Thyroid gland (tissue), 4 donors: ENCODE measurements around the gene VSTM4. TPM values are rescaled to one million over a fixed set of nuclear protein-coding genes. Genes with fewer than 3 reads are reported as not detected.

ENCODE experiments used
- DNase-seq, 2 donors: peaks; one replicate each; pipeline ENCODE4 v3.0.0-alpha.2; 2019
- H3K27ac ChIP-seq, 3 donors: fragments of 200-600 bp; sonication (generic); 1 replicate in 2 of 3; 2 replicates in 1 of 3; pipeline ENCODE4 v1.5.1; 2016 to 2019; ENCODE audit warnings: mild to moderate bottlenecking in 1 of 3, moderate library complexity in 1 of 3
- H3K27me3 ChIP-seq: fragments of 200-600 bp; sonication (generic); one replicate; pipeline ENCODE4 v1.5.1; 2019
- H3K36me3 ChIP-seq, 2 donors: fragments of 200-600 bp; sonication (generic); one replicate each; pipeline ENCODE4 v1.5.1; 2016 to 2019
- H3K4me1 ChIP-seq, 2 donors: fragments of 200-600 bp; sonication (generic); one replicate each; pipeline ENCODE4 v1.5.1; 2017 to 2019
- H3K4me3 ChIP-seq, 3 donors: fragments of 200-600 bp; sonication (generic); replicated peaks in 1 of 3; 1 replicate in 2 of 3; 2 replicates in 1 of 3; pipeline ENCODE4 v1.5.1; 2016; ENCODE audit warnings: mild to moderate bottlenecking in 1 of 3
- H3K9me3 ChIP-seq: fragments of 200-600 bp; sonication (generic); one replicate; pipeline ENCODE4 v1.5.1; 2017
- POLR2A ChIP-seq, 2 donors: fragments of 450-650 bp; IDR thresholded peaks; one replicate each; pipeline ENCODE4 v1.6.1; 2017; ENCODE audit warnings: antibody characterized with exemption in 2 of 2, mild to moderate bottlenecking in 2 of 2, moderate library complexity in 1 of 2
- WGBS, 2 donors: methylation state at CpG; one replicate each; pipeline ENCODE4 v1.1.5; 2017; 5-methylcytosine and 5-hydroxymethylcytosine counted together
- intact Hi-C: fragments of 100-400 bp; cut with DNase I; formaldehyde crosslinking; loops from one replicate; pipeline ENCODE4 v1.15.1; 2023
- total RNA-seq, 4 donors: library from RNA; depleted of rRNA; stranded (reverse); fragments of >200 nt; gene quantifications; one replicate each; pipeline ENCODE4 v1.2.3, GENCODE V29; 2016
- TF ChIP-seq, protein P1 (sequence below), 6 experiments: fragments of 200-600 bp in 3 of 6; fragments of 450-650 bp in 3 of 6; sonication (generic) in 3 of 6; IDR thresholded peaks; one replicate each; pipeline ENCODE4 v1.5.1; 2016 to 2019; ENCODE audit warnings: antibody characterized with exemption in 6 of 6, mild to moderate bottlenecking in 2 of 6, inconsistent platforms in 1 of 6, moderate library complexity in 1 of 6

The VSTM4 gene
- total RNA-seq, 4 donors from 2014 or later: 42.9 to 220 (median 142) TPM

DNA sequence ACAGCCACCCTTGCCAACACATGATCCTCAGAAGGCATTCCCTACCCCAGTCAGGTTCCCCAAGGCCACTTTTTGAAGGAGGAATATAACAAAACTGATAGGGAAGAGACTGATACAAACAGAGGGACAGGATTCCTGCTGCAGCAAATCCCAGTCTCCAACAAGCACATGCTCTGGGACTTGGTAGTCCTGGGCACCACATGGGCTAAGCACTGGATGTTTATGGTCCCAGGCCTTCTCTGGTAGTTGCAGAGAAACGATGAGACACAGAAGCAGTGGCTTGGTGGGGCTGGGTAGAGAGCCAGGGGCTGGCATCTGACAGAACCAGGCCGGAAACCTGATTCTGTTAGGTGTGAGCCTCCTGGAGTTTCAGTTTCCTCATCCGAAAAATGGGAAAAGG, 3.2 kb downstream of the VSTM4 start:
- H3K9me3 ChIP-seq: no peaks in the 10 kb centered on the region
- intact Hi-C loops: no loop called here

DNA sequence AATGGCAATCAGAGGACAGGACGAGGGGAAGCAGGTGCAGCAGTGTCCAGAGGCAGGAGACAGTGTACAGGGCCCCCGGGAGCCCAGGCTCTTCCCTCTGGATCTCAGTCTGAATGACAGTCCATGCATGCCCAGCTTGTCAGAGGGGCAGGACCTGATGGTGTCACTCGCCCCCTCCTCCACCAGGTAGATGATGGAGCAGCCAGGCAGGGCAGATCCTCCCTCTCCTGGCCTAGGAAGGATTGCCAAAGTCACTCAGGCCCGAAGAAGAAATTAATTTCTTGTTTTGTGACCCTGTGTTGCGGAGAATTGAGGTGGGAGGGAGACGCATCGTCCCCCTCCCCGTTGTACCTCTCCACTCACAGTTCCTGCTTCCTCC, 4.0 kb downstream of the VSTM4 start:
- no peaks in the 10 kb centered on the region for H3K36me3 ChIP-seq
- WGBS, 2 donors: 28 to 55% methylated on average over 8 of the region's 8 CpGs
- peak overlapping the region in 1 of 3 donors; percentile 34 for H3K27ac ChIP-seq
- peak; percentile 39 to 54 for DNase-seq
- H3K4me3 ChIP-seq: no peak overlapping the region
- intact Hi-C loops: no loop called here
- no peaks in the 10 kb centered on the region for H3K27me3 ChIP-seq
- TF ChIP-seq, protein P1, sequence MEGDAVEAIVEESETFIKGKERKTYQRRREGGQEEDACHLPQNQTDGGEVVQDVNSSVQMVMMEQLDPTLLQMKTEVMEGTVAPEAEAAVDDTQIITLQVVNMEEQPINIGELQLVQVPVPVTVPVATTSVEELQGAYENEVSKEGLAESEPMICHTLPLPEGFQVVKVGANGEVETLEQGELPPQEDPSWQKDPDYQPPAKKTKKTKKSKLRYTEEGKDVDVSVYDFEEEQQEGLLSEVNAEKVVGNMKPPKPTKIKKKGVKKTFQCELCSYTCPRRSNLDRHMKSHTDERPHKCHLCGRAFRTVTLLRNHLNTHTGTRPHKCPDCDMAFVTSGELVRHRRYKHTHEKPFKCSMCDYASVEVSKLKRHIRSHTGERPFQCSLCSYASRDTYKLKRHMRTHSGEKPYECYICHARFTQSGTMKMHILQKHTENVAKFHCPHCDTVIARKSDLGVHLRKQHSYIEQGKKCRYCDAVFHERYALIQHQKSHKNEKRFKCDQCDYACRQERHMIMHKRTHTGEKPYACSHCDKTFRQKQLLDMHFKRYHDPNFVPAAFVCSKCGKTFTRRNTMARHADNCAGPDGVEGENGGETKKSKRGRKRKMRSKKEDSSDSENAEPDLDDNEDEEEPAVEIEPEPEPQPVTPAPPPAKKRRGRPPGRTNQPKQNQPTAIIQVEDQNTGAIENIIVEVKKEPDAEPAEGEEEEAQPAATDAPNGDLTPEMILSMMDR (IDR thresholded peaks at IDR 0.05): no peak
- no peak for TF ChIP-seq POLR2A (IDR thresholded peaks at IDR 0.05)
- no peaks in the 10 kb centered on the region for H3K9me3 ChIP-seq
- peaks cover 80 to 81% of the 10 kb centered on the region in 2 donors for H3K4me1 ChIP-seq

More for the DNA sequence above, 3.2 kb downstream of the VSTM4 start:
- H3K36me3 ChIP-seq: no peaks in the 10 kb centered on the region
- no peak for DNase-seq
- peaks cover 77 to 78% of the 10 kb centered on the region in 2 donors for H3K4me1 ChIP-seq
- no peaks in the 10 kb centered on the region for H3K27me3 ChIP-seq
- 71 to 73% methylated on average over 3 of the region's 3 CpGs for WGBS, 2 donors
- H3K27ac ChIP-seq: peak overlapping the region; percentile 14 to 29 (median 21)
- TF ChIP-seq, protein P1 (IDR thresholded peaks at IDR 0.05): no peak
- no peak for TF ChIP-seq POLR2A (IDR thresholded peaks at IDR 0.05)
- no peak overlapping the region for H3K4me3 ChIP-seq

DNA sequence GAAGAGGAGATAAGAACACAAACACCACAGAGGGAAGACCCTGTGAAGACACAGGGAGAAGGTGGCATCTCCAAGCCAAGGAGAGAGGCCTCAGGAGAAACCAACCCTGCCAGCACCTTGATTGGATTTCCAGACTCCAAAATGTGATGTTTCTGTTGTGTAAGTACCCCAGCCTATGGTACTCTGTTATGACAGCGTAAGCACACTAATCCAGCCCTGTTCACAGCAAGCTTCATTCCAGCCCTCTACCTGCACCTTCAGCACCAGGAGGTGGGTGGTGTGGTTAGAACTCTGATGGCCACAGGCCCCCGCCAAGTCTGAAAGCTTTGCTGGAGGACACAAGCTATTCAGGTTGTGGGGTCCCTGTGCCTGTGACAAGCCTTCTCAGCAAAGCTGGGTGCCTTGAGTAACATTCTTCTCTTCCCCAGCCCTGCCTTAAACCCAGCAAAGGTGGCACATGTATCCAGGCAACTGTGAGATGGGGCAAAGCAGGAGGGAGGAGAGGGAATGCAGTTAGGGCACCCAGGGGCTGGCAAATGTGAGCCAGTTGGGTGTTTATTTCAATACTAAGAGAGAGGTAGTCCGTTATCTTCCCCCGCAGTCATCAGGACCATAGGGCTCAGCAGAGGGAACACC, 4.5 kb downstream of the VSTM4 start:
- H3K27ac ChIP-seq: peak overlapping the region in 1 of 3 donors; percentile 34

DNA sequence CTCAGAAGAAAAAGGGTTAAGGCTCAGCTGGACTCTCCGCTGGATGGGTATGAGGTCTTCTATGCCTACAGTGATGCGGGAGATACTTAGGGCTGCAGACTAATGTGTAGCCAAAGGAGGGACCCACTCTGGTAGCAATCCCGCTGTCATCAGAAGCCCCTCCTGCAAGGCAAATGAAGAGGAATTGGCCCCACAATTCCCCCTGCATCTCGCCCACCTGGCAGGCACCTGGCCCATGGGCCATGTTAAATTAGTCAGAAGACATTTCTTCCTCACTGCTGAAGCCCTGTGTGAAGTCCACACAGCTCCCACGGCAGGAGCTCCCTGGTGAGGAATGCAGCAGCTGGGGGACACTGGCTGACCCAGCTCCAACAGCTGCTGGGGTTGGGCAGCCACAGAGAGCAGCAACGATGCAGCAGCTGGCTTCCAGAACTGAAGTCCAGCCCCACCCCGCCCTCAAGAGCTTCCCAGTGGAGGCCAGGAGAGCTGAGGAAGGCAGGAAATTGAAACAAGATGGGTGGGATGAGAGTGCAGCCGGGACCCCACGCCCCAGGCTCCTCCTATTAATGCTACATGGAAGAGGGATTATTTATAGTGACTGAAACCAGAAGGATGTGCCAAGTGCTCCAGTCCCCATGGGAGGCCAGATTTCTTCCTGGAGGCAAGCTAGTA, 5.5 kb downstream of the VSTM4 start:
- peak; percentile 32 to 61 for DNase-seq
- Histone ChIP-seq H3K4me1 (peaks cover 79 to 85% of the 10 kb centered on the region in 2 donors), H3K4me3 (no peak overlapping the region), H3K27ac (peak overlapping the region in 1 of 3 donors; percentile 2), H3K27me3 (no peaks in the 10 kb centered on the region), H3K9me3 (no peaks in the 10 kb centered on the region), H3K36me3 (no peaks in the 10 kb centered on the region)
- no peak for TF ChIP-seq POLR2A (IDR thresholded peaks at IDR 0.05)
- TF ChIP-seq, protein P1 (IDR thresholded peaks at IDR 0.05): no peak
- intact Hi-C loops: no loop called here
- WGBS, 2 donors: 55 to 68% methylated on average over 6 to 9 of the region's 9 CpGs

More for the DNA sequence above, 4.5 kb downstream of the VSTM4 start:
- H3K27me3 ChIP-seq: no peaks in the 10 kb centered on the region
- no peak for TF ChIP-seq POLR2A (IDR thresholded peaks at IDR 0.05)
- TF ChIP-seq, protein P1 (IDR thresholded peaks at IDR 0.05): no peak
- no peaks in the 10 kb centered on the region for H3K9me3 ChIP-seq
- WGBS, 2 donors: 79 to 87% methylated on average over 4 of the region's 4 CpGs
- intact Hi-C loops: no loop called here
- no peak overlapping the region for H3K4me3 ChIP-seq
- H3K36me3 ChIP-seq: no peaks in the 10 kb centered on the region
- no peak for DNase-seq
- H3K4me1 ChIP-seq: peaks cover 81 to 82% of the 10 kb centered on the region in 2 donors

DNA sequence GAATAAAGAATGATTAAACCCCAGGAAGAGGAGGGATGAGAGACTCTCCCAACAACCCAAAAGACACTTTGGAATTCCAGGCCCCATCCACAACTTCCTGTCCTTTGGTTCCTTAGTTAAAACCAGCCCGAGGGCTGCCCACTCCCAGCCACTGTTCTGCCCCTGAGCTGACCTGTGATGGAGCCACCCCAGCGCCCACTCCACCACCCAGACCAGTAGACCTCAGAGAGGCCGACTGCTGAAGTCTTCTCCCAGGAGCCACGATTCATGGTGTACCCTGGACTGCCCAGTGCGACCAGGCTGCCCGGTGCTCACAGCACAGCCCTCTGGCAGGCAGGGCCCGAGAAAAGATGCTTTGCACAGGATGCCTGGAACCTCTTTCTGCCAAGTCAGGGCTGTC, 6.7 kb downstream of the VSTM4 start:
- H3K27ac ChIP-seq: peak overlapping the region in 1 of 3 donors; percentile 36
- H3K4me1 ChIP-seq: peaks cover 70 to 75% of the 10 kb centered on the region in 2 donors
- no peaks in the 10 kb centered on the region for H3K27me3 ChIP-seq
- H3K36me3 ChIP-seq: no peaks in the 10 kb centered on the region
- no peak for DNase-seq
- intact Hi-C loops: no loop called here
- 96% methylated on average over 7 of the region's 7 CpGs for WGBS, 2 donors
- no peak overlapping the region for H3K4me3 ChIP-seq
- TF ChIP-seq, protein P1 (IDR thresholded peaks at IDR 0.05): no peak
- no peak for TF ChIP-seq POLR2A (IDR thresholded peaks at IDR 0.05)
- no peaks in the 10 kb centered on the region for H3K9me3 ChIP-seq
